ENCODE measurements around the gene CD58. TPM values are rescaled to one million over a fixed set of nuclear protein-coding genes. Genes with fewer than 3 reads are reported as not detected.

The CD58 gene
- polyA plus RNA-seq, 3 donors: 81.0 to 168 (median 128) TPM

GRCh38 chr1:116481934-116482333 lies 88.9 kb downstream of the CD58 start:
- TF ChIP-seq CTCF (IDR thresholded peaks at IDR 0.05): no peak
- H3K4me1 ChIP-seq (ENCODE audit: control insufficient read depth in 1 of 2, insufficient read depth in 2 of 2, low read length in 2 of 2): no peaks in the 10 kb centered on the region
- no peaks in the 10 kb centered on the region for H3K36me3 ChIP-seq (replicated peaks in 1 of 2; ENCODE audit: control insufficient read depth in 1 of 2, insufficient read depth in 2 of 2, low read length in 2 of 2)
- no peak overlapping the region for H3K4me2 ChIP-seq (replicated peaks; ENCODE audit: extremely low read depth, low read length, poor library complexity, severe bottlenecking)
- H3K27me3 Mint-ChIP-seq (ENCODE audit: low read depth in 3 of 3): peaks cover 0 to 6% (median 2%) of the 10 kb centered on the region in 3 donors
- H3K27me3 ChIP-seq (ENCODE audit: control insufficient read depth in 2 of 2, insufficient read depth in 2 of 2, low read length in 2 of 2): no peaks in the 10 kb centered on the region
- no peak for DNase-seq
- no peak overlapping the region for H2AFZ ChIP-seq (ENCODE audit: insufficient read depth, low read depth, low read length, poor library complexity, severe bottlenecking)
- H3K4me3 Mint-ChIP-seq: no peak overlapping the region
- no peak overlapping the region for H3K27ac Mint-ChIP-seq
- no peaks in the 10 kb centered on the region for H3K9me3 ChIP-seq (replicated peaks in 1 of 2; ENCODE audit: control insufficient read depth in 1 of 2, insufficient read depth in 1 of 2, low read length in 2 of 2)
- no peak overlapping the region for H3K9ac ChIP-seq (ENCODE audit: insufficient read depth, low read length, poor library complexity, severe bottlenecking)
- H3K36me3 Mint-ChIP-seq: no peaks in the 10 kb centered on the region
- no peaks in the 10 kb centered on the region for H4K20me1 ChIP-seq (ENCODE audit: insufficient read depth, low read length)
- peaks cover 4% of the 10 kb centered on the region for H3K4me1 Mint-ChIP-seq
- WGBS (ENCODE audit: insufficient coverage): 100% methylated on average over 1 of the region's 3 CpGs
- no peak overlapping the region for H3K27ac ChIP-seq (ENCODE audit: low read depth in 1 of 2, low read length in 2 of 2)
- no peaks in the 10 kb centered on the region for H3K79me2 ChIP-seq (ENCODE audit: insufficient read depth, low read length)
- H3K9me3 Mint-ChIP-seq: peaks cover 0 to 2% (median 0%) of the 10 kb centered on the region in 7 donors
- intact Hi-C loops (cut with micrococcal nuclease): loop anchor here (5.0 kb wide), 2 partner anchors 330 to 340 kb away; no protein-coding TSS in a partner anchor
- H3K4me3 ChIP-seq (replicated peaks in 1 of 3; ENCODE audit: low read depth in 2 of 3, low read length in 3 of 3): no peak overlapping the region

GRCh38 chr1:116478621-116479020 lies 92.2 kb downstream of the CD58 start:
- intact Hi-C loops (cut with micrococcal nuclease): no loop called here
- Mint-ChIP-seq H3K4me1 (no peaks in the 10 kb centered on the region), H3K27ac (no peak overlapping the region), H3K9me3 (peaks cover 0 to 2% (median 0%) of the 10 kb centered on the region in 7 donors), H3K4me3 (no peak overlapping the region), H3K27me3 (ENCODE audit: low read depth in 3 of 3) (peaks cover 0 to 4% (median 2%) of the 10 kb centered on the region in 3 donors), H3K36me3 (no peaks in the 10 kb centered on the region)
- TF ChIP-seq CTCF (IDR thresholded peaks at IDR 0.05): no peak
- DNase-seq: no peak
- Histone ChIP-seq H3K4me1 (ENCODE audit: control insufficient read depth in 1 of 2, insufficient read depth in 2 of 2, low read length in 2 of 2) (no peaks in the 10 kb centered on the region), H3K4me3 (replicated peaks in 1 of 3; ENCODE audit: low read depth in 2 of 3, low read length in 3 of 3) (no peak overlapping the region), H2AFZ (ENCODE audit: insufficient read depth, low read depth, low read length, poor library complexity, severe bottlenecking) (no peak overlapping the region), H4K20me1 (ENCODE audit: insufficient read depth, low read length) (no peaks in the 10 kb centered on the region), H3K79me2 (ENCODE audit: insufficient read depth, low read length) (no peaks in the 10 kb centered on the region), H3K27ac (ENCODE audit: low read depth in 1 of 2, low read length in 2 of 2) (no peak overlapping the region), H3K9ac (ENCODE audit: insufficient read depth, low read length, poor library complexity, severe bottlenecking) (no peak overlapping the region), H3K36me3 (replicated peaks in 1 of 2; ENCODE audit: control insufficient read depth in 1 of 2, insufficient read depth in 2 of 2, low read length in 2 of 2) (no peaks in the 10 kb centered on the region), H3K27me3 (ENCODE audit: control insufficient read depth in 2 of 2, insufficient read depth in 2 of 2, low read length in 2 of 2) (no peaks in the 10 kb centered on the region), H3K4me2 (replicated peaks; ENCODE audit: extremely low read depth, low read length, poor library complexity, severe bottlenecking) (no peak overlapping the region), H3K9me3 (replicated peaks in 1 of 2; ENCODE audit: control insufficient read depth in 1 of 2, insufficient read depth in 1 of 2, low read length in 2 of 2) (no peaks in the 10 kb centered on the region)
- WGBS (ENCODE audit: insufficient coverage): 94% methylated on average over 6 of the region's 6 CpGs

Measured in CD14-positive monocyte (primary cell).